Hepatocyte (in vitro differentiated cells): Measurements from ENCODE around the gene ADNP2. TPM values are rescaled to one million over a fixed set of nuclear protein-coding genes. Genes with fewer than 3 reads are reported as not detected.

Source experiments
- DNase-seq: peaks from one replicate; pipeline ENCODE4 v3.0.0-alpha.2; 2016; ENCODE audit warnings: low spot score
- H2AFZ ChIP-seq: fragments of 200-600 bp; sonication (generic); 2 replicates; pipeline ENCODE4 v1.6.0; 2016; ENCODE audit warnings: antibody characterized with exemption, mild to moderate bottlenecking
- H3K27ac ChIP-seq: fragments of 200-600 bp; sonication (generic); 2 replicates; pipeline ENCODE4 v1.5.1; 2016; ENCODE audit warnings: mild to moderate bottlenecking
- H3K27me3 ChIP-seq: fragments of 200-600 bp; sonication (generic); 2 replicates; pipeline ENCODE4 v1.6.1; 2016
- H3K36me3 ChIP-seq: fragments of 200-600 bp; sonication (generic); replicated peaks from 2 replicates; pipeline ENCODE4 v1.5.1; 2016; ENCODE audit warnings: low read depth; ENCODE audit not compliant: insufficient read depth
- H3K4me1 ChIP-seq: fragments of 200-600 bp; sonication (generic); 2 replicates; pipeline ENCODE4 v1.5.1; 2016; ENCODE audit warnings: mild to moderate bottlenecking, moderate library complexity; ENCODE audit not compliant: insufficient read depth
- H3K4me2 ChIP-seq: fragments of 200-600 bp; sonication (generic); 2 replicates; pipeline ENCODE4 v1.6.0; 2016
- H3K4me3 ChIP-seq: fragments of 200-600 bp; sonication (generic); 2 replicates; pipeline ENCODE4 v1.5.1; 2016; ENCODE audit warnings: mild to moderate bottlenecking
- H3K79me2 ChIP-seq: fragments of 200-600 bp; sonication (generic); 2 replicates; pipeline ENCODE4 v1.6.0; 2017; ENCODE audit warnings: mild to moderate bottlenecking
- H3K9me2 ChIP-seq: fragments of 200-600 bp; sonication (generic); replicated peaks from 2 replicates; pipeline ENCODE4 v1.6.0; 2017; ENCODE audit warnings: mild to moderate bottlenecking; ENCODE audit not compliant: insufficient read depth
- H3K9me3 ChIP-seq: fragments of 200-600 bp; sonication (generic); 2 replicates; pipeline ENCODE4 v1.5.1; 2016; ENCODE audit warnings: low read depth, mild to moderate bottlenecking
- H4K20me1 ChIP-seq: fragments of 200-600 bp; sonication (generic); 2 replicates; pipeline ENCODE4 v1.6.0; 2016; ENCODE audit warnings: mild to moderate bottlenecking; ENCODE audit not compliant: insufficient read depth, poor library complexity, severe bottlenecking
- CTCF ChIP-seq: fragments of 200-600 bp; sonication (generic); IDR thresholded peaks from 2 replicates; pipeline ENCODE4 v1.5.1; 2016; ENCODE audit warnings: antibody characterized with exemption, mild to moderate bottlenecking; ENCODE audit not compliant: poor library complexity
- EZH2 ChIP-seq: fragments of 200-600 bp; sonication (generic); IDR thresholded peaks from 2 replicates; pipeline ENCODE4 v1.6.1; 2016; ENCODE audit warnings: antibody characterized with exemption, mild to moderate bottlenecking, borderline replicate concordance
- EZH2phosphoT487 ChIP-seq: fragments of 200-600 bp; sonication (generic); IDR thresholded peaks from one replicate; pipeline ENCODE4 v1.6.1; 2018; ENCODE audit warnings: antibody characterized with exemption, mild to moderate bottlenecking, low read depth, moderate library complexity; ENCODE audit not compliant: unreplicated experiment, severe bottlenecking
- WGBS: methylation state at CpG from one replicate; pipeline ENCODE4 v1.1.6; 2016; ENCODE audit warnings: low lambda C conversion rate; ENCODE audit errors: missing lambda C conversion rate; 5-methylcytosine and 5-hydroxymethylcytosine counted together
- polyA plus RNA-seq: library from polyadenylated mRNA; unstranded; fragments of >200 nt; fragmentation: Nextera tagmentation; extraction: Ambion mirVana; gene quantifications from 2 replicates; pipeline ENCODE4 v1.2.1, GENCODE V29; 2016
- total RNA-seq: library from RNA; depleted of rRNA; stranded (reverse); fragments of >200 nt; gene quantifications from 2 replicates; pipeline ENCODE4 v1.2.3, GENCODE V29; 2014

The ADNP2 gene
- total and polyA plus RNA-seq, 2 experiments from 2014 or later = 5.3 to 19.8 TPM

DNA sequence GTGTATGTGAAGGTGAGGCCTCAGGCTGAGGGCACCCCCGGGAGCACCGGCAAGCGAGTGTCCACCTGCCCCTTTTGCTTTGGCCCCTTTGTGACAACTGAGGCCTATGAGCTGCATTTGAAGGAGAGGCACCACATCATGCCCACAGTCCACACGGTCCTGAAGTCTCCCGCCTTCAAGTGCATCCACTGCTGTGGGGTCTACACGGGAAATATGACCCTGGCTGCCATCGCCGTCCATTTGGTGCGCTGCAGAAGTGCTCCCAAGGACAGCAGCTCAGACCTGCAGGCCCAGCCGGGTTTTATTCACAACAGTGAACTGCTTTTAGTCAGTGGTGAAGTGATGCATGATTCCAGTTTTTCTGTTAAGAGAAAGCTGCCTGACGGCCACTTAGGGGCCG is 28.9 kb downstream of the ADNP2 start:
- Histone ChIP-seq H3K27me3 (no peaks in the 10 kb centered on the region), H3K4me1 (no peaks in the 10 kb centered on the region), H3K9me3 (no peaks in the 10 kb centered on the region), H4K20me1 (no peaks in the 10 kb centered on the region), H3K36me3 (no peaks in the 10 kb centered on the region), H3K4me2 (no peak overlapping the region), H3K27ac (no peak overlapping the region), H2AFZ (no peak overlapping the region), H3K9me2 (no peaks in the 10 kb centered on the region), H3K79me2 (peaks cover 3% of the 10 kb centered on the region), H3K4me3 (no peak overlapping the region)
- DNase-seq = no peak
- 94% methylated on average over 12 of the region's 12 CpGs for WGBS
- TF ChIP-seq CTCF = no peak
- no peak for TF ChIP-seq EZH2phosphoT487
- no peak for TF ChIP-seq EZH2

- no peak overlapping the region for H2AFZ ChIP-seq
- no peaks in the 10 kb centered on the region for H3K36me3 ChIP-seq
- H3K9me2 ChIP-seq = no peaks in the 10 kb centered on the region
- H3K9me3 ChIP-seq = no peaks in the 10 kb centered on the region
- peaks cover 13% of the 10 kb centered on the region for H3K4me1 ChIP-seq
- H4K20me1 ChIP-seq = no peaks in the 10 kb centered on the region
- no peak overlapping the region for H3K4me3 ChIP-seq
- no peak overlapping the region for H3K27ac ChIP-seq
- no peak for TF ChIP-seq EZH2phosphoT487
- TF ChIP-seq EZH2 = no peak
- H3K79me2 ChIP-seq = no peaks in the 10 kb centered on the region
- no peak overlapping the region for H3K4me2 ChIP-seq
- no peaks in the 10 kb centered on the region for H3K27me3 ChIP-seq
- 89% methylated on average over 5 of the region's 5 CpGs for WGBS
- DNase-seq = no peak
Measured at GRCh38 chr18:80140455-80140985, 31.5 kb downstream of the ADNP2 start.

DNA sequence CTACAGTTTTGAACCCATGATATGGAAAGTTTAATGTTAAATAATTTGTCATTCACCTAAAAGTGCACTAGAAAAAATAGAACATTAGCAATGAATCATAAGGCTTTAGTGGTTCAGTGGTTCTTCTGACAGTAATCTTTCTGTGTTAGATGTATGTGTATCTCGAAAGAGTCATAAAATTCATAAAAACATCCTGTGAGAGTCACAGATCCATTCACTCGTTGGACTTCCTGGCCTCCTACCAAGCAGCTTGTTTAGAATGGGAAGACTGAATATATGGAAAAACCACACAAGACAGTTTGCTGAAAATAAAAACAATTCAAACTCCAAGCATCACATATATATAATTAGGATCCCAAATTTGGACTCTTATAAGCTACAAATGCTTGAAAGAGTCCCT is 34.8 kb downstream of the ADNP2 start:
- H3K4me2 ChIP-seq = no peak overlapping the region
- no peak overlapping the region for H3K27ac ChIP-seq
- no peak for DNase-seq
- no peak overlapping the region for H3K4me3 ChIP-seq
- H3K79me2 ChIP-seq = no peaks in the 10 kb centered on the region
- no peaks in the 10 kb centered on the region for H3K27me3 ChIP-seq
- TF ChIP-seq CTCF = no peak
- TF ChIP-seq EZH2 = no peak
- no peak for TF ChIP-seq EZH2phosphoT487
- no peaks in the 10 kb centered on the region for H3K9me3 ChIP-seq
- H3K4me1 ChIP-seq = peaks cover 13% of the 10 kb centered on the region
- 57% methylated on average over 2 of the region's 2 CpGs for WGBS
- H3K36me3 ChIP-seq = no peaks in the 10 kb centered on the region
- no peaks in the 10 kb centered on the region for H3K9me2 ChIP-seq
- no peak overlapping the region for H2AFZ ChIP-seq
- H4K20me1 ChIP-seq = no peaks in the 10 kb centered on the region

- Histone ChIP-seq H3K36me3 (no peaks in the 10 kb centered on the region), H3K4me3 (no peak overlapping the region)
Measured at GRCh38 chr18:80145196-80145804, 36.2 kb downstream of the ADNP2 start.

More at GRCh38 chr18:80145196-80145804, 36.2 kb downstream of the ADNP2 start:
- DNase-seq = no peak
- Histone ChIP-seq H3K9me3 (no peaks in the 10 kb centered on the region), H4K20me1 (no peaks in the 10 kb centered on the region), H2AFZ (no peak overlapping the region), H3K4me2 (no peak overlapping the region), H3K79me2 (no peaks in the 10 kb centered on the region), H3K27me3 (no peaks in the 10 kb centered on the region), H3K4me1 (peaks cover 13% of the 10 kb centered on the region), H3K27ac (no peak overlapping the region), H3K9me2 (no peaks in the 10 kb centered on the region)
- TF ChIP-seq CTCF = no peak
- no peak for TF ChIP-seq EZH2
- no peak for TF ChIP-seq EZH2phosphoT487
- 82% methylated on average over 5 of the region's 5 CpGs for WGBS
